Stimulated activated CD4-positive, alpha-beta T cell treated with anti-CD3 and anti-CD28 coated beads, Interleukin-12 subunit alpha, Interleukin-12 subunit beta, amount 100 ng/mL, for 4 hours (primary cell): ENCODE measurements around the gene SUMF1.
"Not testable (repeated sequence)": the region's sequence is repeated elsewhere in the genome, so short reads cannot be mapped to it uniquely, and the experiment has no call there.

Experiments
- DNase-seq: peaks from one replicate; pipeline ENCODE4 v3.0.0-alpha.2; 2020

SUMF1 gene

GRCh38 chr3:4332574-4332973 is 134.5 kb downstream of the SUMF1 start:
- DNase-seq = no peak

GRCh38 chr3:4332111-4332510 is 135.0 kb downstream of the SUMF1 start:
- no peak for DNase-seq

GRCh38 chr3:4329806-4330205 is 137.3 kb downstream of the SUMF1 start:
- not testable (repeated sequence) for DNase-seq

GRCh38 chr3:4326868-4327267 is 140.2 kb downstream of the SUMF1 start:
- DNase-seq = no peak

- no peak for DNase-seq
Measured at GRCh38 chr3:4323246-4324027, 143.6 kb downstream of the SUMF1 start.

- DNase-seq = no peak
Measured at GRCh38 chr3:4322635-4323034, 144.4 kb downstream of the SUMF1 start.

- no peak for DNase-seq
Measured at GRCh38 chr3:4321732-4322131, 145.3 kb downstream of the SUMF1 start.

- DNase-seq = no peak
Measured at GRCh38 chr3:4320096-4320911, 146.8 kb downstream of the SUMF1 start.

- DNase-seq = no peak
Measured at GRCh38 chr3:4314688-4315087, 152.4 kb downstream of the SUMF1 start.

GRCh38 chr3:4313606-4314293 is 153.3 kb downstream of the SUMF1 start:
- no peak for DNase-seq

- no peak for DNase-seq
Measured at GRCh38 chr3:4311496-4311895, 155.6 kb downstream of the SUMF1 start.
